CD4-positive, alpha-beta T cell treated with Interleukin-21 for 1 hour (primary cell): ENCODE measurements around the gene GIT2.

Source experiments
- DNase-seq: peaks from one replicate; pipeline ENCODE4 v3.0.0-alpha.2; 2020

Gene GIT2

DNA sequence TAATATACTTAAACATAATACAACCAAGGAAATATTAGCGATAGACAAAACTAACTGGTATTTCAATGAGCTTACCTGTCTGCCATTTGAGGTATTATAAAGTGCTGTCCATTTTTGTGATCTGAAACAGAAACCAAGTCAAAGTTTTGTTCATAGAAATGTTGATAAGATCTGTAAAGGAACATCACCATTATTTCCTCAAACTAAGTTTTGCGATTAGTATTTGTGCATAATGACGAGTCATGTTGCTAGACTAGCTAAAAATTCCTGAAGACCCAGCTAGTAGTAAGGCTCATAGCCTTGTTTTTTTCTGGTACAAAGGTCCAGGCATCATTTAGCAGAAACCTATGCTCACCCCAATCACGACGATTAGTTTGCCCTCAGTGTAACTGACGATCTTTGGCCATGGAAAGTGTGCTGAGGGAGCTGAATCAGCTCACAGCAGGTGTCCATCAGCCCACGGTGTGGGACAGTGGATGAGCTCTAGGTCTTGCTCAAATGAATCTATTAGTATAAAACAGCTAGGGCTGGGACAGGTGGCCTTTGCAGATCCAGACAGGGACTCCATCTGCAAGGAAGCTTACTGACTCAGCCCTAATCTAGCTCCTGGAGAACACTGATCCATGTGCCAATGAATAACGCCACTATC, 28.7 kb downstream of the GIT2 start:
- DNase-seq: peak; percentile 30

DNA sequence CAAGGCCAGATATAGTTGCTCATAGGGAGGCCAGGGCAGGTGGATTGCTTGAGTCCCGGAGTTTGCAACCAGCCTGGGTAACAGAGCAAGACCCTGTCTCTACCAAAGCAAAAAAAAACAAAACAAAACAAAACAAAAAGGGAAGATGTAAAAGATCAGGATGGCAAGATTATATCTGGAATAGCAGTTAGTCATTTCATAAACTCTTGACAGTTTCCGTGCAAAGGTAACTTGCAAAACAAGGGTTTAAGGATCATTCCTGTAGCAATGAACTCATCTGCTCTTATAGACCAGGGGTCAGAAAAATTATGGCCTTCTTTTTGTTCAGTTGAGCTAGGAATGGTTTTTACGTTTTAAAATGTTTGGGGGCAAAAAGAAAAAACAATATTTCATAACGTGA, 29.6 kb downstream of the GIT2 start:
- no peak for DNase-seq

DNA sequence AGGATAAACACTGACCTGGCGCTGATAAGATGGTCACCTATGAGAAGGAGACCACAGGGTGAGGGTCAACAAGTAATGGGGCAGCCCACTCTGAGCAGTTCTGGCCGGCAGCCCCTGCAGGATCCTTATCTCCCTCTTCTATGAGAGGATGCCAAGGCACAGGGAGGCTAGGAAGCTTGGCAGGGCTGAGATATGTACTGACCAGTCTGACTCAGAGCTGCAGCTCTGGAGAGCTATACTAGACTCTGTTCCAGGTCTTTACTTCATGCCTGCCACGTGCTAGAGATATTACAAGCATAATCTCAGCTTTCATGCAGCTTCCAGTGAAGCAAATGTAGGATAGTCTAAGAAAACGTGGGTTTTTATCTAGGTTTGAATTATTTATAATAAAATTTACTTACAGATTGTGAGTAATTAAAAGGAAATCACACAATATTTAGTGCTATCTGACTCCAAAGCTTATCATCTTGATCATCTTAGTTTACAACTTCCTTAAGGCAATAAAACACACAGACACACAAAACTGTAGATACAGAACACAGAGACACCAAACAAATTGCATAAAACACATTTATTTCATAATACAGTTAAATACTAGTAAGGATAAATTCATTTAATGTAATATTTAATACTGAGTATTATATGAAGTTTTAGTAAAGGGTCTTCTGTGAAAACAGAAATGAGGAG, 32.3 kb downstream of the GIT2 start:
- no peak for DNase-seq

DNA sequence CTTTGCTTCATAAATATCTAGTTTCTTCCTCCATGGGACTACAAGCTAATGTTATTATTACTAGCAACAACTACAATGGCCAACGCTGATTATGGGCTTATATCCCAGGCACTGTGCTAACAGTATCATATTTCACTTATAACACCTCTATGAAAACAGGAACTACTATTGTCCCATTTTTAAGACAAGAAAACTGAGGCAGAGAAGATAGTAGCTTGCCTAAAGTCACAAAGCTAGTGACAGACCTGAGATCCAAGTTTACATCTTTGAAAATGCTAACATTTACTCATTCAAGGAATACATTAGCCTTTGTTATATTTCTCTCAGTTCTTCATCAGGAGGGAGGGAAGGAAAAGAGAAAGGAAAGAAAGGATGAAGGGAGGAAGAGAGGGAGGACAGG, 32.8 kb downstream of the GIT2 start:
- no peak for DNase-seq

DNA sequence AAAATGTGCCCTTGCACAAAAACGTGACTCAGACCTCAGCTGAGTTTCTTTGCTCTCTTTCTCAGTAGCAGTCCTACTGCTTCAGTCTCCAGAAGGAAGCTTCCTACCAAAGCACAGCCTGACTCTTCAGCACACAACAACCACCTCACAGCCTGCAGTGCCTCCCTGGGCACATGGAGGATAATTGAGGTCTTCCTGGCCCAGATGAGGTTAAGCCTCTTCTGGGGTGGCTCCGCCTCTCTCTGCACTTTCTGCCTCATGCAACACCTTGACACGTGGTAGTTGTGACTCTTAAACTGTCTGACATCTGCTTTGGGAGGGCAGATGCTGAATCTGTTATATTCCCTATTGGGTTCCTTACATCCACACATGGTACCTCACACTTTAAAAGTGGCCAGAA, 33.8 kb downstream of the GIT2 start:
- DNase-seq: no peak

DNA sequence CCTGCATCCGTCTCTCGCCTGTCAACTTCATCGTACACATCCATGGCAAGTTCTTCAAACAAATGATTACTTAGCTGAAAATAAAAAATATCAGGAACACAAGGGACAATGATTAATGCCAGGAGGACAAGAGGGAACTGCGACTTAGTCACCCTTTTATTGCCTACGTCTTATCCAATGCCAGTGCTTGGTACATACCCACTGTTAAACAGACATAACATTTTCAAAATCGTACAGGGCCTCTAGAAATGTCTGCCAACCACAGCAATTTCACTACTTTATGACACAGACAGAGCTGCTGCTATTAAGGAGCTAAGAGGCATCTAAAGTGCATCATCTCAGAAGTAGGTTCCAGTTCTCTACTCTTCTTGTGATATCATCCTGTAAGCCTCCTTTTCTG, 34.6 kb downstream of the GIT2 start:
- no peak for DNase-seq

DNA sequence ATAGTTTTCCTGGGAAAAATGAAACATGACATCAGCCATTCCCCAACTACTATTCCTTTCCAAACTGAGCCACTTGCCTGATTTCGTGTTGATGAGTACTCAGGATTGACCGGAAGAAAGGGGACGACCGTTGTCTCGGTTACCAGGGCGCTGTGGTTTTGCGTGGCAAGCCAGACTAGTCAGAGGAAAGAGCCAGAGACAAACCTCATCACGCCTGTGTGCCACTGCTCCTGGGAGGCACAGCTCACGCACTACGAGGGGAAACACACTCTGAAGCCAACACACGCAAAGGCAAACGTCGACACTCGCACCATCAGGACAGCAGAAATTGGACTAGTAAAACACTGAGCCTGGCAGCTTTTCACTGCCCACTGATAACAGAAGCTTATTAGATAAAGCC, 35.0 kb downstream of the GIT2 start:
- DNase-seq: no peak

DNA sequence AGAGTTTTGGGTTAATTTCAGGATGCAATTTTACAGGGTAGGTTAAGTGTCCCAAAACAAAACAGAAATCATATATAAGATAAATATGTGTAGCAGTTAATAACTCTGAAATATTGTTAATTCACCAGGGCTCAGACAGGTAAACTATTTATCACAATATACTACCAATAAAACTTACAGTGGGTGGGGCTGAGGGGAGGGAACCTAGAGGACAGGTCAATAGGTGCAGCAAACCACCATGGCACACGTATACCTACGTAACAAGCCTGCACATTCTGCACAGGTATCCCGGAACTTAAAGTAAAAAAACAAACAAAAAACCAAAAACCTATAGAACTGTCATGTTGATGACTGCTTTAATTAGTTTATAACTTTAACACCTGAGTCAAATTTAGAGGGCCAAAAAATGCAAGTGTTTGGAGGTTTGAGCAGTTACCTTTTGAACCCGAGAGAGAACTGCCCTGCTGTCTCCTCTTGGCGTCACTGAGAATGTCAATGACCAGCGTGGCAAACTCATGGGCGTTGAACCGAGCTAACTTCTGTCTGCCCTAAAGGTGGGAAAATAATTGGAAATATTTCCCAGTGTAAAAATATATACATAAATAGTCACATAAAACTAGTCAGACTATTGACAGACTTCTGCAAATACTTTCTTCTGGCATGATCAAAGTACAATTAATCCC, 36.6 kb downstream of the GIT2 start:
- no peak for DNase-seq

DNA sequence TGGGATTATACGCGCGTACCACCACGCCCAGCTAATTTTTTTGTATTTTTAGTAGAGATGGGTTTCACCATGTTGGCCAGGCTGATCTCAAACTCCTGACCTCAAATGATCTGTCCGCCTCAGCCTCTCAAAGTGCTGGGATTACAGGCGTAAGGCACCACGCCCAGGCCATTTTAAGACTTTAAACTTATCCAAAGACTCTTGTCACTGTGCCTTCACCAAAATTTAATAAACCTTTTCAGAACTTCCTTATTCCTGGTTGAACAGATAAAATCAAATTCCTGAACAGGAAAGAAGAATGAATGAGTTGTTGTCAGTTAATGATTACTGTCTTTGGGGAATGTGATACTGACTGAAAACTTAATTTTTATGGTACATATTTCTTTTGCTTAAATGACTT, 37.8 kb downstream of the GIT2 start:
- DNase-seq: no peak

DNA sequence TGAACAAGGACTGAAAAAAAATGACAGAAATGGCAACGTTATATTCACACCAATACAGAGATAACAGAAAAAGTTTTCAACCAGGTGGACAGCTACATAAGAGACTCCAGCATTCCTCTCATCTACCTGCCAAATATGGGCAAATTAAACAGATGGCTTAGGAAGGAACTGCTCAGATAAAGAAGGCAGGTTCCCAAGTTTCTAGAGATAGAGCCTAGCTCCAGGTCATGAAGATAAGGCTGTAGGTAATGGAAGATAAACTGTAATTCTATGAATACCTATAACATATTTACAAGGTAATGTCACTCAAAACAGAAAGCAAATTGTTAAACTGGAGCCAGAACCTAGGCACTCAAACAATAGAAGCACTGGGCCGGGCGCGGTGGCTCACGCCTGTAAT, 42.5 kb downstream of the GIT2 start:
- DNase-seq: no peak

DNA sequence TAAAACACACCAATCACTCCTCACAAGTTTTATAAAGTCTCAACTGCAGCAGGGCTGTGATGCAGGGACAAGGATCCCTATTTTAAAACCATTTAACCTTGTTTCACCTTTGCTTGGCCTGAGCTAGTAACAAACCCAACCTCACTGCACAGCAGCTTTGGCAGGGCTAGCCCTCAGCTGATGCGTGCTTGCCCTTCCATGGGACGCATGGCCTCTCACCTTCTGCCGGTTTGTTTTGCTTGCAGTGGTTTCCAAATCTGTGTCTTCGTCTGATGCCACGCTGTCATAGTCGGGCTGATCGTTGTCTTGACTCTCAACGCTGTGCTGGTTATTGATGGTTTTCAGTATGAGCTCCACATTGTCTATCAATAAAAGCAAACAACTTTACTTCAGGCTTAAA, 43.3 kb downstream of the GIT2 start:
- DNase-seq: no peak

DNA sequence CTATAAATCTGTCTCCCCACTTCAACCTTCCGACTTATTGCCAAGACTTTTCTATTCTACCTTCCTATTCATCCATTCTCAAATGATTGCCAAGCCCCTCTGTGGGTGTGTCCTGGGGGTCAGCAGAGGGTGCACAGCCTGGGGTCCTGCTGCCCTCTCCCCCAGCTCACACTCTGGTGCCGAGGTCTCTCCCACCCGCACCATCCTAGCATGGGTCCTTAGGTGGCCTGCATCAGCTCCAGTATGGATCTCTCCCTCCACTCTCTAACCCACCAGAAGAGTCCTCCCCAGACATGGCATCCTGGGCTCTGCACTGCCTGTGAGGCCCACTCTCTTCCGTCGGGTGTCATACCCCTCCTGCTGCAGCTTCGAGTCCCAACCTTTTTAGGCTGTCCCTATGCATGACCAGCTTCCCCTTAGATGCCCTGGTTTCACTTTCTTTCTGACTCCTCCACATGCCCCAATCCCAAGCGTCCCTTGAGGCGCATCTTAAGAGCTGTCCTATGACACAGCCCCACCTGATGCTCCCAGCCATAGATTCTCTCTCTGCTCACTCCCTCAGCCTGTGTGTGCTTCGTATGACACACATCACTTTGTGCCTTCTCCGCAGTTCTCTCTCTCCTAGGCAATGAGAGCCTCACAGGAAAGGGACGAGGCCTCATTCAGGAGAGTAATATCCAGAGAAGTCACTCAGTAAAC, 43.9 kb downstream of the GIT2 start:
- no peak for DNase-seq

DNA sequence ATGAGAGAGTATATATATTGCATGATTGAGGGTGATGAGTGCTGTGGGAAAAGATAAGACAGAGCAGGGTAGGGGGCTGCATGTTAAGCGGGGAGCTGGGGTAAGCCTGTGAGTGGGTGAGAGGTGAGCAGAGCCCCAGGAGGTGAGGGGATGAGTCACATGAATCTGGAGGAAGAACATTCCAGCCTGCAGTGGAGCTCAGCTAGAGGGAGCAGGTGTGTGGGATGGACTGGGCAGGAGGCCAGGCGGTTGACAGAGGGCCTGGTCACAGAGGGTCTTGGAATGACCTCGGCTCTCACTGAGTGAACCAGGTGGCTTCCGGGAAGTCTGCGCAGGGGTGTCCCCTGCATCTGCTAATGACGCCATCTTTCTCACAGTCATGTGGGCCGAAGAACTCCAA, 44.4 kb downstream of the GIT2 start:
- no peak for DNase-seq

DNA sequence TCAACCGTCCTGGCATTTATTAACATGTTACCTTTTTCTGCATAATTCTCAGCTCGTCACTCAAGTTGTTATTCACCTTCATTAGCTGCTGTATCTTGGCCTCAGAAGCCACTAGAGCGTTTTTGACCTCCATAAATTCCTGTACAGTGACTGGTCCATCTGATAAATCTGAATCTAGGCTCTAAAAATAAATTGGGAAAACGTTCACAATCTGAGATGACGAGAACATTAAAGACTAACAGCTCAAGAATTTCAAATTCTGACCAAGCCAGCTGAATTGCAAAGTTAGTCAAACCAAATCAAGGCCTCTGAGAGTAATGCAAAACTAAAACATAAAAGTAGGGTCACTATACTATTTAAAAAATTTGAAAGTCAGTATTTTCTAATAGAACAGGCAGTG, 45.0 kb downstream of the GIT2 start:
- no peak for DNase-seq

DNA sequence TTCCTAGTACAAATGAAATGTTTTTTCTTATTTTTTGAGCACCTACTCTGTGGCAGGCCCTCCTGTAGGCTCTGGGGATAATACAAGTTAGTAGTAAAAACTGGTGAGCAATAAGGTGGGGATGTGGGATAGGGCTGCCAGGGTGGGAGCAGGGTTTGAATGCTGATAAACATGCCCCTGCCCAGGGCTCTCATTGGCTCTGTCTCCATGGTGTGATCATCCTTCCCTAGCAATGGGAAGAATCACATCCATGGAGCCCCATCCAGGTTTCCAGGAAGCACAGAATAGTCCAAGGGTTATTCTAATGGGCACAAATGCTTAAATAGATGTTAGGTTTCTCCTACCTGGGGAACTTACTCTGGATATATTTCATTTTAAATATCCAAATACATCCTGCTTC, 45.5 kb downstream of the GIT2 start:
- no peak for DNase-seq

DNA sequence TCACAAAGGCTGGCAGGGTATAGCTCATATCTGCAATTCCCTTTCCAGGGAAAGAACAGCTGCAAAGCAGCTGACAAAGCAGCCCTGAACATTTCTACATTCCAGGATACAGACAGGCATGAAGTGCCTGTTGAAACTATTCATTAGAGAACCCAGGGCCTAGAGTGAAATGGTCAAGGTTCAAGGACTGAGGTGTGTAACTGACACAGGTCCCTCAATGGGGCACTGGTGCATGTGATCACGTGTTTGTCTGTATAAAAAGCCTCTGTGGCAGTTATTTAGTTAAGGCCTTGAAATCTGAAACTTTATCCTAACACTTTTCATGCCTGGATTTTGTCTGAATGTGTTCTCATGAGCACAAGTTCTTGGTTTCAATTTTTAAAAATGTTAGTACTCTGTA, 47.1 kb downstream of the GIT2 start:
- no peak for DNase-seq

DNA sequence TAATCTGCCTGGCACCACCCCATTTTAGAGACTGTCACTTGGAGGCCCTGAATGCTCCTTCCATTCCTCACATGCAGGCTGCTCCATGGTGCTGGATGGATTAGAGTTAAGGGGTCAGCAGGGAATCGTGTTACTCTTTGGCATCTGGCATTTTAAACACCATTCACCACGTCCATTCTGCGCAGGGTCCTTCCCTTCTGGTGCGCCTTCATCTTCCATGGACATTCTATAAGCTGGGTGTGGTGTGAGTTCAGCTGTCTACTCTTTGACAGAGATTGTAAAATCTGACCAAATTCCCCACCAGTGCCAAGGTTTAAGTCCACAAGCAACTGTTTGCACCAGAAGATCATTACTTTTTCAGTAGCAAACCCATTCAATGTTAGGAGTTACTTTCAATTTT, 47.8 kb downstream of the GIT2 start:
- no peak for DNase-seq

DNA sequence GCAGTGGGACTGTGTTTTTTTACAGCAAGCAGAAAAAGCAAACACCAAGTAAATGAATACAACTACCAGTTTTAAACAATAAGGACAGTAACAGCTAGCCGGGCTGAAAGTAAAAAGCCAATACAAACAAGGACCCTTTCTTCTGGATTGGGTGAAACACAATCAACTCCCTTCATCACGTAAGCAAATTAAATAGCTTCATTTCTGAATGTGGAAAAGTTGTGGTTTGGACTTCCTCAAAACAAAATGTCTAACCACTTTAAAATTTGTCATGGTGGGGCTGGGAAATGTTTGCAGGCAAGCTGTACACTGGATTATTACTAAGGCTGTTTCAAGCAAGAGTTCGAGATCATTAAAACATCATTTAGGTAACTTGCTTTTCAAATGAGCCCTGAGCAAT, 48.6 kb downstream of the GIT2 start:
- DNase-seq: peak; percentile 4

DNA sequence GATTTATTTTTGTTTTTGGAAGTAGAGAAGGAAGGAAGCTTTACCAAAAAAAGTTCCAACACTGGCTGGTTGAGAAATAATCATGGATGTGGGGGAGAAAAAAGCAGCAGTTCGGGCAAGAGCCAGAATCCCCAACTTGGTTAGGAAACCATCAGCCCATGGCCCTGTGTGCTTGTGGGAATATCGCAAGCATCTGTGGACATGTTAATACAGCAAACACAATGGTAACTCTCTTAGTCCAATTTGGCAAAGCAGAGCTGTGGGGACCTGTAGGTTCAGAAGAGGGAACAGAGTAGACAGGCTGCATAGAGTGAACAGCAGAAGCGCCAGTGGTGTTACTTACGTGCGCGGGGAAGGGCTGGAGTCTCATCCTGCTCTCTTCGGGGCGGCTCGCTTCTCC, 49.3 kb downstream of the GIT2 start:
- no peak for DNase-seq

DNA sequence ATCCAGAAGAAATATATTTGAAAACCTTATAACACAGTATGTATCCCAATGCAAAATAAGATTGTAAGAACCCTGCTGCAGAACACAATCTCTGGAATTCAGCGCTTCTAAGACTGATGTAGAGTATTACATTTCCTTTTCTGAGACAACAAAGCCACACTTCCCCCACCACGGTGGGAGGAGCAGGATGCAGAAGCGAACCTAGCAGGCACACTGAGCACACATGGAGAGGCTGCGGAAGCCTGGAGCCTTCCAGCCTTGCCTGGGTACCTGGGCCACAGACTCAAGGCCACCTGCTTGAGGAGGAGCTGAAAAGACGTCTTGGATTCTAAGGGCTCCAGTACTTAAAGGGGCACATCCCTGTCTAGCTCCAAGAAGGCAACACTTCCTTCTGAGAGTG, 49.7 kb downstream of the GIT2 start:
- DNase-seq: no peak

DNA sequence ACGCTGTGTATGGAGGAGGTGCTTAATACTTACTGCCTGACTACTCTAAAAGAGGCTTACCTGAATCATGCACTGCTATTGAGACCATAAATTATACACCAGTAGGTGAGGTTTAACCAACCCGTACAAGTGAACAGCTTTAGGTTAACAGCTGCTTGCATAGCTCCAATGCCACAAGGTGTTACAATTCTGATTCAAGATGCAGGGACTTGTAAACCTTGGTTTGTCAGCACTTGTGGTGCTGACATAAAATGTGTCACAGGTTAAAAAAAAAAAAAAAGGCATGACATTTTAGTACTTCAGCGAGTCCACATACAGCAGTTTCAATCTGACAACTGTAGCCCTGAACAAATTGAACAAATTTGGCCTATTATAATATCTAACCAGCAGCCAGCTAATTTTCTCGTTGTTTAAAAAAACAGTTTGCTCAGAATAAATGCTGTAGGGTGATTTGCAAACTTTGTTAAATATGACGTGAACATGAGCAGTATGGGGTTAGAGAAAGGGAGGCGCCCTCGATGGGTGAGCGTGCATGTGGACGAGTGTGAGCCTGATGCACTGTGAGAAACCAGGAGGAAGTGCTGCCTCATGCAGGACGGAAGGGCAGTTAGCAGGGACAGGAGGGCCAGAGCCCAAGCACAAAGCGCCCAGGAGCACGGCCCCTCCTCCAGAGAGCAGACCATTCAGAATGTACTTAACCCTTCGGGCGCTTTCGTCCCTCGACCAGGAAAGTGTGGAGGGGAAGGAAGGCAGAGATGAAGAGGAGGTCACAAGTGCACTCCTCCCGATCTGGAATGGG, 51.4 kb downstream of the GIT2 start:
- DNase-seq: no peak

DNA sequence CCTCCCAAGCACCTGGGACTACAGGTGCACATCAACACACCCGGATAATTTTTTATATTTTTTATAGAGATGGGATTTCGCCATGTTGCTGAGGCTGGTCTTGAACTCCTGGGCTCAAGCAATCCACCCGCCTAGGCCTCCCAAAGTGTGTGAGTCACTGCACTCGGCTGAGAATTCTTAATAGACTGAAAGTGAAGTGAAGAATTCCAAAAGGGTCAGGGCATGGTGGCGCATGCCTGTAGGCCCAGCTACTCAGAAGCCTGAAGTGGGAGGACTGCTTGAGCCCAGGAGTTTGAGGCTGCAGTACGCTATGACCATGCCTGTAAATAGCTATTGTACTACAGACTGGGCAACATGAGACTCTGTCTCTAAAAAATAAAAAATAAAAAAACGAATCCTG, 52.4 kb downstream of the GIT2 start:
- DNase-seq: no peak

DNA sequence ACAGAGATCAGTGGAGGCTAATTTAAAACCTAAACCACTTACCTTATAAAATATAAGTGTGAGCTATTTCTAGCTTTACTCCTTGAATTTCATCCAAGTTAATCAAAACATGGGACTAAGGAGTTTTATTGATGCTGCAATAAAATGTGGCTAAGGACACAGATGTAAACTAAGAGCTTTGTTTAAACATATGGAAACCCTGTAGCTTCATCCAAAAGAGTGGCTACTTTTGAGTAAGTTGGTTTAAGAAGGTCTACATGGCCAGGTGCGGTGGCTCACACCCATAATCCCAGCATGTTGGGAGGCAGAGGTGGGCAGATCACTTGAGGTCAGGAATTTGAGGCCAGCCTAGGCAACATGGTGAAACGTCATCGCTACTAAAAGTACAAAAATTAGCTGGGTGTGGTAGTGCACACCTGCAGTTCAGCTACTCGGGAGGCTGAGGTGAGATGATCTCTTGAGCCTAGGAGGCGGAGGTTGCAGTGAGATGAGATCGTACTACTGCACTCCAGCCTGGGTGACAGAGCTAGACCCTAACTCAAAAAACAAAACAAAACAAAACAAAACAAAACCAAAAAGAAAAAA, 55.7 kb downstream of the GIT2 start:
- DNase-seq: no peak
